Measurements from ENCODE around the gene DCUN1D4.
"Not testable (repeated sequence)": the region's sequence is repeated elsewhere in the genome, so short reads cannot be mapped to it uniquely, and the experiment has no call there.

- not testable (repeated sequence) for TF ChIP-seq EZH2phosphoT487 (IDR thresholded peaks at IDR 0.05; ENCODE audit: borderline replicate concordance, low read length)
- TF ChIP-seq, protein P1, sequence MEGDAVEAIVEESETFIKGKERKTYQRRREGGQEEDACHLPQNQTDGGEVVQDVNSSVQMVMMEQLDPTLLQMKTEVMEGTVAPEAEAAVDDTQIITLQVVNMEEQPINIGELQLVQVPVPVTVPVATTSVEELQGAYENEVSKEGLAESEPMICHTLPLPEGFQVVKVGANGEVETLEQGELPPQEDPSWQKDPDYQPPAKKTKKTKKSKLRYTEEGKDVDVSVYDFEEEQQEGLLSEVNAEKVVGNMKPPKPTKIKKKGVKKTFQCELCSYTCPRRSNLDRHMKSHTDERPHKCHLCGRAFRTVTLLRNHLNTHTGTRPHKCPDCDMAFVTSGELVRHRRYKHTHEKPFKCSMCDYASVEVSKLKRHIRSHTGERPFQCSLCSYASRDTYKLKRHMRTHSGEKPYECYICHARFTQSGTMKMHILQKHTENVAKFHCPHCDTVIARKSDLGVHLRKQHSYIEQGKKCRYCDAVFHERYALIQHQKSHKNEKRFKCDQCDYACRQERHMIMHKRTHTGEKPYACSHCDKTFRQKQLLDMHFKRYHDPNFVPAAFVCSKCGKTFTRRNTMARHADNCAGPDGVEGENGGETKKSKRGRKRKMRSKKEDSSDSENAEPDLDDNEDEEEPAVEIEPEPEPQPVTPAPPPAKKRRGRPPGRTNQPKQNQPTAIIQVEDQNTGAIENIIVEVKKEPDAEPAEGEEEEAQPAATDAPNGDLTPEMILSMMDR (IDR thresholded peaks at IDR 0.05; ENCODE audit: low read depth, low read length, poor library complexity, severe bottlenecking), result not testable (repeated sequence)
Observed at GRCh38 chr4:51893402-51893801, 50.4 kb downstream of the DCUN1D4 start.
